Central memory CD8-positive, alpha-beta T cell (primary cell): ENCODE results near the gene KLK11.
"Not testable (repeated sequence)": the region's sequence is repeated elsewhere in the genome, so short reads cannot be mapped to it uniquely, and the experiment has no call there.

Experiments
- ATAC-seq: fragments of 150-1000 bp; cut with Tn5 transposase; replicated peaks from 2 replicates; pipeline ENCODE4 v1.10.0; 2022; ENCODE audit warnings: mild to moderate bottlenecking, moderate FRiP score, moderate number of reproducible peaks; ENCODE audit not compliant: poor library complexity, severe bottlenecking; ENCODE audit errors: extremely low read depth
- DNase-seq, 2 donors: peaks; one replicate each; pipeline ENCODE4 v3.0.0; 2021; ENCODE audit warnings: low spot score in 2 of 2
- H3K27ac Mint-ChIP-seq: one replicate; pipeline ENCODE4 v1.8.0; 2022; ENCODE audit warnings: low read depth, mild to moderate bottlenecking, moderate library complexity, mixed read lengths
- H3K27me3 Mint-ChIP-seq: one replicate; pipeline ENCODE4 v1.8.0; 2022; ENCODE audit warnings: mixed read lengths
- H3K36me3 Mint-ChIP-seq: one replicate; pipeline ENCODE4 v1.8.0; 2022; ENCODE audit warnings: mild to moderate bottlenecking, moderate library complexity, mixed read lengths; ENCODE audit not compliant: insufficient read depth
- H3K4me1 Mint-ChIP-seq: one replicate; pipeline ENCODE4 v1.8.0; 2022; ENCODE audit warnings: mixed read lengths
- H3K4me3 Mint-ChIP-seq: one replicate; pipeline ENCODE4 v1.8.0; 2022; ENCODE audit warnings: mild to moderate bottlenecking, moderate library complexity, mixed read lengths
- H3K9me3 Mint-ChIP-seq: one replicate; pipeline ENCODE4 v1.8.0; 2022; ENCODE audit warnings: mixed read lengths

KLK11 gene

GRCh38 chr19:50998061-50998460, 28.4 kb downstream of the KLK11 start:
- ATAC-seq (no peak), DNase-seq (no peak)
- H3K27ac Mint-ChIP-seq: no peak overlapping the region
- no peak overlapping the region for H3K4me3 Mint-ChIP-seq
- peaks cover 2% of the 10 kb centered on the region for H3K36me3 Mint-ChIP-seq
- no peaks in the 10 kb centered on the region for H3K9me3 Mint-ChIP-seq
- no peaks in the 10 kb centered on the region for H3K4me1 Mint-ChIP-seq
- peaks cover 63% of the 10 kb centered on the region for H3K27me3 Mint-ChIP-seq

GRCh38 chr19:50994129-50994528, 32.3 kb downstream of the KLK11 start:
- H3K27ac Mint-ChIP-seq: no peak overlapping the region
- no peaks in the 10 kb centered on the region for H3K9me3 Mint-ChIP-seq
- ATAC-seq (no peak), DNase-seq (no peak)
- H3K27me3 Mint-ChIP-seq: peaks cover 56% of the 10 kb centered on the region
- no peaks in the 10 kb centered on the region for H3K4me1 Mint-ChIP-seq
- peaks cover 2% of the 10 kb centered on the region for H3K36me3 Mint-ChIP-seq
- no peak overlapping the region for H3K4me3 Mint-ChIP-seq

GRCh38 chr19:50992666-50993035, 33.8 kb downstream of the KLK11 start:
- H3K27me3 Mint-ChIP-seq: peaks cover 56% of the 10 kb centered on the region
- no peaks in the 10 kb centered on the region for H3K9me3 Mint-ChIP-seq
- ATAC-seq: no peak
- H3K4me1 Mint-ChIP-seq: no peaks in the 10 kb centered on the region
- DNase-seq: no peak
- H3K36me3 Mint-ChIP-seq: no peaks in the 10 kb centered on the region
- no peak overlapping the region for H3K4me3 Mint-ChIP-seq
- no peak overlapping the region for H3K27ac Mint-ChIP-seq

- not testable (repeated sequence) for DNase-seq, H3K9me3 Mint-ChIP-seq, ATAC-seq, H3K4me1 Mint-ChIP-seq, H3K4me3 Mint-ChIP-seq, H3K27ac Mint-ChIP-seq, H3K36me3 Mint-ChIP-seq
- H3K27me3 Mint-ChIP-seq: peaks cover 85% of the 10 kb centered on the region
Measured at GRCh38 chr19:50984416-50984815, 42.0 kb downstream of the KLK11 start.

- no peak for ATAC-seq
- DNase-seq: no peak
- H3K27me3 Mint-ChIP-seq: peaks cover 85% of the 10 kb centered on the region
- H3K36me3 Mint-ChIP-seq: no peaks in the 10 kb centered on the region
- no peak within 1 kb of the TSS for H3K27ac Mint-ChIP-seq
- no peak within 1 kb of the TSS for H3K4me3 Mint-ChIP-seq
- H3K9me3 Mint-ChIP-seq: no peaks in the 10 kb centered on the region
- no peaks in the 10 kb centered on the region for H3K4me1 Mint-ChIP-seq
Measured at GRCh38 chr19:50983625-50984292, 42.7 kb downstream of the KLK11 start, which contains the start of gene KLK7. KLK7 (minus strand) TSS chr19:50983917; CDS start chr19:50982399, 1,518 bp downstream.

- Mint-ChIP-seq H3K36me3 (no peaks in the 10 kb centered on the region), H3K4me1 (no peaks in the 10 kb centered on the region), H3K27ac (no peak overlapping the region), H3K4me3 (no peak overlapping the region), H3K9me3 (no peaks in the 10 kb centered on the region), H3K27me3 (peaks cover 84% of the 10 kb centered on the region)
- no peak for ATAC-seq
- no peak for DNase-seq
Measured at GRCh38 chr19:50982186-50982585, 44.2 kb downstream of the KLK11 start.

GRCh38 chr19:50981587-50982146, 44.7 kb downstream of the KLK11 start:
- DNase-seq: no peak
- Mint-ChIP-seq H3K9me3 (no peaks in the 10 kb centered on the region), H3K36me3 (no peaks in the 10 kb centered on the region), H3K27me3 (peaks cover 81% of the 10 kb centered on the region), H3K27ac (no peak overlapping the region), H3K4me3 (no peak overlapping the region), H3K4me1 (no peaks in the 10 kb centered on the region)
- no peak for ATAC-seq

GRCh38 chr19:50980208-50980607, 46.2 kb downstream of the KLK11 start:
- H3K4me1 Mint-ChIP-seq: peaks cover 7% of the 10 kb centered on the region
- H3K27ac Mint-ChIP-seq: no peak overlapping the region
- ATAC-seq: no peak
- H3K27me3 Mint-ChIP-seq: peaks cover 79% of the 10 kb centered on the region
- no peak overlapping the region for H3K4me3 Mint-ChIP-seq
- H3K36me3 Mint-ChIP-seq: no peaks in the 10 kb centered on the region
- H3K9me3 Mint-ChIP-seq: no peaks in the 10 kb centered on the region
- no peak for DNase-seq

- H3K4me1 Mint-ChIP-seq: peaks cover 7% of the 10 kb centered on the region
- no peaks in the 10 kb centered on the region for H3K36me3 Mint-ChIP-seq
- peaks cover 75% of the 10 kb centered on the region for H3K27me3 Mint-ChIP-seq
- ATAC-seq: no peak
- H3K4me3 Mint-ChIP-seq: no peak overlapping the region
- no peaks in the 10 kb centered on the region for H3K9me3 Mint-ChIP-seq
- no peak for DNase-seq
- no peak overlapping the region for H3K27ac Mint-ChIP-seq
Measured at GRCh38 chr19:50979758-50980157, 46.7 kb downstream of the KLK11 start.

- no peak for ATAC-seq
- no peaks in the 10 kb centered on the region for H3K9me3 Mint-ChIP-seq
- H3K27ac Mint-ChIP-seq: no peak overlapping the region
- H3K36me3 Mint-ChIP-seq: no peaks in the 10 kb centered on the region
- H3K4me1 Mint-ChIP-seq: peaks cover 7% of the 10 kb centered on the region
- H3K4me3 Mint-ChIP-seq: no peak overlapping the region
- no peak for DNase-seq
- H3K27me3 Mint-ChIP-seq: peaks cover 66% of the 10 kb centered on the region
Measured at GRCh38 chr19:50978772-50979390, 47.5 kb downstream of the KLK11 start.

GRCh38 chr19:50977626-50978025, 48.8 kb downstream of the KLK11 start:
- ATAC-seq (no peak), DNase-seq (no peak)
- Mint-ChIP-seq H3K9me3 (no peaks in the 10 kb centered on the region), H3K4me1 (peaks cover 7% of the 10 kb centered on the region), H3K27ac (no peak overlapping the region), H3K27me3 (peaks cover 72% of the 10 kb centered on the region), H3K36me3 (no peaks in the 10 kb centered on the region), H3K4me3 (no peak overlapping the region)

- no peak for DNase-seq
- Mint-ChIP-seq H3K36me3 (no peaks in the 10 kb centered on the region), H3K27ac (no peak overlapping the region), H3K4me1 (peaks cover 7% of the 10 kb centered on the region), H3K9me3 (no peaks in the 10 kb centered on the region), H3K4me3 (no peak overlapping the region), H3K27me3 (peaks cover 75% of the 10 kb centered on the region)
- no peak for ATAC-seq
Measured at GRCh38 chr19:50975766-50976165, 50.6 kb downstream of the KLK11 start.
